ENCODE data around the gene RABGAP1L. TPM values are rescaled to one million over a fixed set of nuclear protein-coding genes. Genes with fewer than 3 reads are reported as not detected.

RABGAP1L gene
- total and polyA plus RNA-seq, 2 of the 8 experiments (the other 6 are each of a cell fraction or from before 2014, with no cell fraction given): 33.3 to 156 TPM

GRCh38 chr1:174991473-174991872, 832.2 kb downstream of the RABGAP1L start:
- H2AK5ac ChIP-seq (ENCODE audit: low read depth, low read length): no peak overlapping the region
- no peak overlapping the region for H2AFZ ChIP-seq (ENCODE audit: low read length)
- no peak overlapping the region for H3K4me3 ChIP-seq (ENCODE audit: extremely low read depth in 1 of 4, insufficient read depth in 2 of 4, low read depth in 3 of 4, low read length in 4 of 4)
- no peak overlapping the region for H3K56ac ChIP-seq (replicated peaks; ENCODE audit: insufficient read length, low read depth, low read length)
- no peaks in the 10 kb centered on the region for H3K4me1 ChIP-seq (replicated peaks in 1 of 4; ENCODE audit: control insufficient read depth in 3 of 4, insufficient read depth in 4 of 4, low read length in 3 of 4)
- H3K9me3 ChIP-seq (ENCODE audit: insufficient read depth in 2 of 2, low read depth in 1 of 2, low read length in 1 of 2): no peaks in the 10 kb centered on the region
- POLR2A ChIA-PET (ENCODE audit: partially characterized antibody): interaction anchor here (1.1 to 1.6 kb wide), 2 partner anchors 8 to 12 kb away, joined by 3 to 4 read pairs; no protein-coding TSS in a partner anchor
- CTCF ChIA-PET (ENCODE audit: partially characterized antibody): interaction anchor here (0.8 to 2.0 kb wide), 2 partner anchors 8 to 159 kb away, joined by 4 to 12 read pairs; no protein-coding TSS in a partner anchor
- H4K8ac ChIP-seq (ENCODE audit: extremely low read depth, insufficient read depth, low read length): no peak overlapping the region
- H2BK20ac ChIP-seq (ENCODE audit: low read length): no peak overlapping the region
- no peaks in the 10 kb centered on the region for H3K27me3 ChIP-seq (replicated peaks in 1 of 4; ENCODE audit: control insufficient read depth in 3 of 4, extremely low read depth in 1 of 4, insufficient read depth in 3 of 4, low read length in 3 of 4)
- no peaks in the 10 kb centered on the region for H3K23me2 ChIP-seq (ENCODE audit: low read depth, low read length)
- H3K14ac ChIP-seq (ENCODE audit: insufficient read length): no peak overlapping the region
- no peak overlapping the region for H2BK12ac ChIP-seq (ENCODE audit: low read depth, low read length)
- H3K4ac ChIP-seq (replicated peaks; ENCODE audit: insufficient read length, low read depth, low read length): no peak overlapping the region
- no peak overlapping the region for H2BK15ac ChIP-seq (ENCODE audit: low read length)
- no peaks in the 10 kb centered on the region for H4K20me1 ChIP-seq (replicated peaks in 1 of 2; ENCODE audit: control insufficient read depth in 1 of 2, insufficient read depth in 2 of 2, low read length in 2 of 2)
- H3K79me2 ChIP-seq (ENCODE audit: control insufficient read depth in 1 of 2, insufficient read depth in 2 of 2, low read length in 2 of 2): no peaks in the 10 kb centered on the region
- H3K23ac ChIP-seq (ENCODE audit: insufficient read length): no peak overlapping the region
- no peaks in the 10 kb centered on the region; the same call in 1 of the 2 replicates for H3K79me1 ChIP-seq (ENCODE audit: low read depth, low read length)
- no peak overlapping the region for H3K4me2 ChIP-seq (ENCODE audit: insufficient read depth in 1 of 2, low read depth in 2 of 2, low read length in 2 of 2)
- H2BK5ac ChIP-seq (ENCODE audit: low read depth, low read length): no peak overlapping the region
- H3K27ac ChIP-seq (ENCODE audit: low read depth, low read length): no peak overlapping the region
- no peak overlapping the region for H3K9ac ChIP-seq (replicated peaks in 1 of 4; ENCODE audit: extremely low read depth in 1 of 4, low read depth in 3 of 4, low read length in 3 of 4)
- H4K5ac ChIP-seq (ENCODE audit: insufficient read length, low read depth, low read length): no peak overlapping the region
- WGBS, 2 experiments (ENCODE audit: extremely low coverage in 1 of 2, insufficient coverage in 1 of 2, insufficient read length in 1 of 2, insufficient replicate concordance in 2 of 2, low coverage in 1 of 2, low lambda C conversion rate in 2 of 2, missing lambda C conversion rate in 1 of 2): 94% methylated on average over 1 of the region's 1 CpG; no CpG with 5 or more reads in 1 of the 2 experiments
- FAIRE-seq (no peak), DNase-seq (ENCODE audit: low read depth in 1 of 2, low spot score in 2 of 2) (no peak)
- no peak overlapping the region for H3K18ac ChIP-seq (ENCODE audit: extremely low read depth, low read length)
- no peak overlapping the region for H2BK120ac ChIP-seq (replicated peaks; ENCODE audit: low read depth, low read length)
- peaks cover 7 to 67% (median 36%) of the 10 kb centered on the region in 4 experiments for H3K36me3 ChIP-seq (ENCODE audit: control insufficient read depth in 2 of 4, insufficient read depth in 4 of 4, low read length in 3 of 4)
- TF ChIP-seq BRCA1 (IDR thresholded peaks at IDR 0.05; ENCODE audit: low read depth, low read length): no peak
- no peak for TF ChIP-seq SP4 (IDR thresholded peaks at IDR 0.05; ENCODE audit: low read length)
- TF ChIP-seq POLR2AphosphoS5 (IDR thresholded peaks at IDR 0.05; ENCODE audit: low read depth, low read length): no peak
- no peak for TF ChIP-seq RBBP5 (IDR thresholded peaks at IDR 0.05; ENCODE audit: borderline replicate concordance, low read depth, low read length)
- no peak overlapping the region for H4K91ac ChIP-seq (replicated peaks; ENCODE audit: insufficient read length, low read length)

All from H1 (cell line).